Measurements from ENCODE around the gene SLC25A42. TPM values are rescaled to one million over a fixed set of nuclear protein-coding genes. Genes with fewer than 3 reads are reported as not detected.

SLC25A42 gene
- total RNA-seq, 4 donors from 2014 or later = 12.3 to 85.3 (median 37.1) TPM

GRCh38 chr19:19113040-19113626, 49.3 kb downstream of the SLC25A42 start:
- no peak for ATAC-seq
- Histone ChIP-seq H3K27ac (peak overlapping the region in 1 of 4 donors; percentile 50), H3K9me3 (no peaks in the 10 kb centered on the region), H3K4me1 (peaks cover 0 to 11% of the 10 kb centered on the region in 2 donors), H3K4me3 (no peak overlapping the region), H3K27me3 (no peaks in the 10 kb centered on the region), H3K36me3 (peaks cover 0 to 7% of the 10 kb centered on the region in 2 donors)
- intact Hi-C loops (cut with DNase I; ENCODE audit: low total_unique reads) (no loop called here), in situ Hi-C loops (cut with MboI; ENCODE audit: low sequenced_read_pairs in 4 of 4) (no loop called here)
- DNase-seq = no peak
- TF ChIP-seq POLR2A (IDR thresholded peaks at IDR 0.05) (no peak), CTCF (IDR thresholded peaks at IDR 0.05 in 4 of 5, conservative IDR thresholded peaks at IDR 0.05 in 1 of 5) (no peak)

- Histone ChIP-seq H3K4me1 (no peaks in the 10 kb centered on the region), H3K4me3 (no peak overlapping the region), H3K27me3 (no peaks in the 10 kb centered on the region), H3K27ac (no peak overlapping the region), H3K9me3 (no peaks in the 10 kb centered on the region), H3K36me3 (peaks cover 0 to 27% of the 10 kb centered on the region in 2 donors)
- TF ChIP-seq POLR2A (IDR thresholded peaks at IDR 0.05) = no peak
- peak; percentile 30 to 67 (median 48) for TF ChIP-seq CTCF (IDR thresholded peaks at IDR 0.05 in 4 of 5, conservative IDR thresholded peaks at IDR 0.05 in 1 of 5)
- ATAC-seq (peak in 1 of 2 donors; percentile 60), DNase-seq (peak in 1 of 2 donors; percentile 44)
- in situ Hi-C loops (cut with MboI; ENCODE audit: low sequenced_read_pairs in 4 of 4) (no loop called here), intact Hi-C loops (cut with DNase I; ENCODE audit: low total_unique reads) (loop anchor here (1.0 kb wide), 1 partner anchor 61 kb away; no protein-coding TSS in a partner anchor)
Measured at GRCh38 chr19:19115954-19116353, 52.2 kb downstream of the SLC25A42 start.

GRCh38 chr19:19119325-19120237, 55.8 kb downstream of the SLC25A42 start:
- no peak for DNase-seq
- Histone ChIP-seq H3K27ac (no peak overlapping the region), H3K4me3 (no peak overlapping the region), H3K4me1 (no peaks in the 10 kb centered on the region), H3K36me3 (peaks cover 0 to 37% of the 10 kb centered on the region in 2 donors), H3K9me3 (no peaks in the 10 kb centered on the region), H3K27me3 (no peaks in the 10 kb centered on the region)
- intact Hi-C loops (cut with DNase I; ENCODE audit: low total_unique reads) (no loop called here), in situ Hi-C loops (cut with MboI; ENCODE audit: low sequenced_read_pairs in 4 of 4) (no loop called here)
- ATAC-seq = no peak
- no peak for TF ChIP-seq POLR2A (IDR thresholded peaks at IDR 0.05)
- TF ChIP-seq CTCF (IDR thresholded peaks at IDR 0.05 in 4 of 5, conservative IDR thresholded peaks at IDR 0.05 in 1 of 5) = no peak

GRCh38 chr19:19120308-19121231, 56.8 kb downstream of the SLC25A42 start:
- H3K27ac ChIP-seq = no peak overlapping the region
- H3K27me3 ChIP-seq = no peaks in the 10 kb centered on the region
- DNase-seq (no peak), ATAC-seq (no peak)
- no peaks in the 10 kb centered on the region for H3K4me1 ChIP-seq
- peaks cover 0 to 37% of the 10 kb centered on the region in 2 donors for H3K36me3 ChIP-seq
- no peak overlapping the region for H3K4me3 ChIP-seq
- TF ChIP-seq POLR2A (IDR thresholded peaks at IDR 0.05) (no peak), CTCF (IDR thresholded peaks at IDR 0.05 in 4 of 5, conservative IDR thresholded peaks at IDR 0.05 in 1 of 5) (no peak)
- in situ Hi-C loops (cut with MboI; ENCODE audit: low sequenced_read_pairs in 4 of 4) = no loop called here
- no peaks in the 10 kb centered on the region for H3K9me3 ChIP-seq
- intact Hi-C loops (cut with DNase I; ENCODE audit: low total_unique reads) = no loop called here
